Fibroblast of skin of left biceps (primary cell): ENCODE measurements around the gene RGR.

Source experiments
- DNase-seq, 2 experiments: peaks; one replicate each; pipeline ENCODE4 v3.0.0-alpha.2; 2013; ENCODE audit warnings: low read depth in 2 of 2

Gene RGR

GRCh38 chr10:84221916-84222315 is 22.9 kb upstream of the RGR start:
- DNase-seq, result no peak

- DNase-seq, result no peak
These were observed 20.3 kb upstream of the RGR start for GRCh38 chr10:84224411-84225028.

GRCh38 chr10:84225427-84226173 is 19.3 kb upstream of the RGR start, which contains the start of gene LRIT2:
TSS of gene LRIT2 (minus strand) at chr10:84225544. CDS start at chr10:84225520, 24 bp downstream.
- DNase-seq, result no peak

- no peak for DNase-seq
These were observed 18.2 kb upstream of the RGR start for GRCh38 chr10:84226616-84227015.

- no peak for DNase-seq
These were observed 17.0 kb upstream of the RGR start for GRCh38 chr10:84227810-84228209.

- no peak for DNase-seq
These were observed 14.5 kb upstream of the RGR start for GRCh38 chr10:84230359-84230758.

- no peak for DNase-seq
These were observed 12.5 kb upstream of the RGR start for GRCh38 chr10:84232376-84232775.

GRCh38 chr10:84233940-84234339 is 10.9 kb upstream of the RGR start:
- DNase-seq, result no peak

GRCh38 chr10:84234479-84234878 is 10.4 kb upstream of the RGR start:
- no peak for DNase-seq

GRCh38 chr10:84235096-84235495 is 9.8 kb upstream of the RGR start:
- no peak for DNase-seq

GRCh38 chr10:84236807-84237198 is 8.1 kb upstream of the RGR start:
- DNase-seq, result no peak

- no peak for DNase-seq
These were observed 7.4 kb upstream of the RGR start for GRCh38 chr10:84237199-84238051.

GRCh38 chr10:84238909-84239308 is 5.9 kb upstream of the RGR start:
- no peak for DNase-seq

GRCh38 chr10:84241185-84241790 is 3.6 kb upstream of the RGR start, which contains the start of gene LRIT1:
TSS of gene LRIT1 (minus strand) at chr10:84241546. CDS start at chr10:84241439, 107 bp downstream.
- no peak for DNase-seq

GRCh38 chr10:84243759-84244158 is 1.1 kb upstream of the RGR start:
- DNase-seq, result no peak

- DNase-seq, result no peak
These were observed 2.6 kb downstream of the RGR start for GRCh38 chr10:84247496-84247895.

- no peak for DNase-seq
These were observed 3.9 kb downstream of the RGR start for GRCh38 chr10:84248794-84249193.

GRCh38 chr10:84254552-84255478 is 10.0 kb downstream of the RGR start:
- DNase-seq, result no peak

GRCh38 chr10:84256510-84257342 is 11.9 kb downstream of the RGR start:
- no peak for DNase-seq
